ENCODE measurements around the gene SERPINB7. TPM values are rescaled to one million over a fixed set of nuclear protein-coding genes. Genes with fewer than 3 reads are reported as not detected.

SERPINB7 gene
- total RNA-seq, 1 experiment from 2014 or later, result not detected

- no peak for TF ChIP-seq POLR2AphosphoS5 (IDR thresholded peaks at IDR 0.05; ENCODE audit: low read depth, low read length)
- TF ChIP-seq YY1 (IDR thresholded peaks at IDR 0.05; ENCODE audit: extremely low read depth, insufficient replicate concordance, low read depth, low read length), result no peak
These were observed 48.5 kb downstream of the SERPINB7 start (continued) for GRCh38 chr18:63823516-63824219.

DNA sequence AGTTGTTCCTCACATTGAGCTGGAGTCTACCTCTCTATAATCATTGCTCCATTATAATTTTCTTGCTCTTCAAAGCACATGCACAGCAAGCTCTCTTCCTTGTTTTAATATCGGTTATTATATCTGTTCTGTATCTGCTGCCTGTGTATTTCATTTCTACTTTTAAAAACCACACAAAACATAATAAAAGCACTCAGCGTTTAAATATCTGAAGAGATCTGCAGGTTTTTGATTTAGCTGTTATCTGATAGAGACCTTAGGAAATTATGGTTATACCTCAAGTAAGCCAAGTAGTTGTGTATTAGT is 49.0 kb downstream of the SERPINB7 start:
- no TSS peak for BruUV-seq (replicated peaks)
- CTCF ChIA-PET, result interaction anchor here (0.6 to 2.2 kb wide), 8 partner anchors 9 to 306 kb away, joined by 3 to 8 read pairs (median 4); no protein-coding TSS in a partner anchor

More for the DNA sequence above, 49.0 kb downstream of the SERPINB7 start:
- H3K79me2 ChIP-seq (ENCODE audit: insufficient read depth, low read length), result no peaks in the 10 kb centered on the region
- H4K20me1 ChIP-seq (ENCODE audit: insufficient read depth), result no peaks in the 10 kb centered on the region
- no peaks in the 10 kb centered on the region for H3K36me3 ChIP-seq (ENCODE audit: control insufficient read depth in 1 of 2, insufficient read depth in 2 of 2, low read length in 2 of 2)
- H3K4me3 ChIP-seq (replicated peaks in 1 of 2; ENCODE audit: low read depth in 1 of 2, low read length in 2 of 2), result no peak overlapping the region
- ChIA-PET RAD21 (ENCODE audit: low non-redundant PET in 1 of 2, low total read pairs in 2 of 2, uncharacterized antibody in 2 of 2, unreplicated experiment in 2 of 2) (no interaction called here), POLR2A (no interaction called here)
- H2AFZ ChIP-seq (ENCODE audit: low read depth, low read length, poor library complexity, severe bottlenecking), result no peak overlapping the region
- no peaks in the 10 kb centered on the region for H3K27me3 ChIP-seq (ENCODE audit: insufficient read depth, low read length)
- DNase-seq (ENCODE audit: low read depth, low spot score) (no peak), ATAC-seq (no peak)
- H3K27ac ChIP-seq (ENCODE audit: low read depth, low read length), result no peak overlapping the region
- H3K4me2 ChIP-seq (ENCODE audit: low read length), result no peak overlapping the region
- no peaks in the 10 kb centered on the region for H3K9me3 ChIP-seq (ENCODE audit: control insufficient read depth in 1 of 2, insufficient read depth in 1 of 2, low read depth in 1 of 2, low read length in 2 of 2)
- no peak overlapping the region for H3K9ac ChIP-seq (ENCODE audit: low read length)
- H3K9me2 ChIP-seq (ENCODE audit: insufficient read depth), result no peaks in the 10 kb centered on the region
- no peaks in the 10 kb centered on the region for H3K4me1 ChIP-seq (ENCODE audit: control insufficient read depth in 1 of 2, insufficient read depth in 2 of 2, low read length in 2 of 2)
- intact Hi-C loops (cut with micrococcal nuclease), result no loop called here
- TF ChIP-seq, protein P1, sequence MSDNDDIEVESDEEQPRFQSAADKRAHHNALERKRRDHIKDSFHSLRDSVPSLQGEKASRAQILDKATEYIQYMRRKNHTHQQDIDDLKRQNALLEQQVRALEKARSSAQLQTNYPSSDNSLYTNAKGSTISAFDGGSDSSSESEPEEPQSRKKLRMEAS (IDR thresholded peaks at IDR 0.05), result no peak
- TF ChIP-seq SRF (IDR thresholded peaks at IDR 0.05; ENCODE audit: low read depth) (no peak), EZH2phosphoT487 (IDR thresholded peaks at IDR 0.05; ENCODE audit: borderline replicate concordance) (no peak), FOSL1 (IDR thresholded peaks at IDR 0.05; ENCODE audit: low read depth) (no peak), YY1 (IDR thresholded peaks at IDR 0.05; ENCODE audit: extremely low read depth, insufficient replicate concordance, low read depth, low read length) (no peak), ATF3 (IDR thresholded peaks at IDR 0.05) (no peak), CBX3 (IDR thresholded peaks at IDR 0.05; ENCODE audit: low read depth) (no peak), ZNF274 (IDR thresholded peaks at IDR 0.05; ENCODE audit: low read depth, low read length) (no peak), RAD21 (IDR thresholded peaks at IDR 0.05; ENCODE audit: low read depth) (no peak), EZH2 (IDR thresholded peaks at IDR 0.05) (no peak), ZBTB33 (IDR thresholded peaks at IDR 0.05; ENCODE audit: extremely low read depth, insufficient replicate concordance, low read length) (no peak), SP1 (IDR thresholded peaks at IDR 0.05; ENCODE audit: low read depth) (no peak), CTCF (IDR thresholded peaks at IDR 0.05 in 2 of 3, conservative IDR thresholded peaks at IDR 0.05 in 1 of 3; ENCODE audit: borderline replicate concordance in 1 of 3, insufficient read depth in 1 of 3, low read depth in 2 of 3, low read length in 2 of 3) (no peak), SIN3A (IDR thresholded peaks at IDR 0.05; ENCODE audit: low read depth) (no peak), ZFX (IDR thresholded peaks at IDR 0.05) (no peak), TCF7L2 (IDR thresholded peaks at IDR 0.05; ENCODE audit: borderline replicate concordance, extremely low read depth, insufficient read depth, insufficient read length) (no peak), CEBPB (IDR thresholded peaks at IDR 0.05; ENCODE audit: low read depth) (no peak), ELF1 (IDR thresholded peaks at IDR 0.05; ENCODE audit: borderline replicate concordance, low read depth) (no peak), POLR2A (IDR thresholded peaks at IDR 0.05; ENCODE audit: borderline replicate concordance, extremely low read depth, insufficient read depth, insufficient read length) (no peak), POLR2AphosphoS5 (IDR thresholded peaks at IDR 0.05; ENCODE audit: low read depth, low read length) (no peak)
